Glutamatergic neuron (in vitro differentiated cells): Measurements from ENCODE around the gene LRRC17. TPM values are rescaled to one million over a fixed set of nuclear protein-coding genes. Genes with fewer than 3 reads are reported as not detected.
"Not testable (repeated sequence)": the region's sequence is repeated elsewhere in the genome, so short reads cannot be mapped to it uniquely, and the experiment has no call there.

Experiments used
- DNase-seq: peaks from one replicate; pipeline ENCODE4 v3.0.0; 2022
- H3K27ac Mint-ChIP-seq: one replicate; pipeline ENCODE4 v1.8.0; 2020; ENCODE audit warnings: mild to moderate bottlenecking, mixed read lengths, inconsistent platforms; ENCODE audit not compliant: unreplicated experiment
- H3K27me3 Mint-ChIP-seq: one replicate; pipeline ENCODE4 v1.8.0; 2020; ENCODE audit warnings: mild to moderate bottlenecking, moderate library complexity, mixed read lengths, inconsistent platforms; ENCODE audit not compliant: unreplicated experiment
- H3K36me3 Mint-ChIP-seq: one replicate; pipeline ENCODE4 v1.8.0; 2020; ENCODE audit warnings: mild to moderate bottlenecking, mixed read lengths, inconsistent platforms; ENCODE audit not compliant: unreplicated experiment
- H3K4me1 Mint-ChIP-seq: one replicate; pipeline ENCODE4 v1.8.0; 2020; ENCODE audit warnings: mild to moderate bottlenecking, low read depth, mixed read lengths, inconsistent platforms; ENCODE audit not compliant: unreplicated experiment
- H3K4me3 Mint-ChIP-seq: one replicate; pipeline ENCODE4 v1.8.0; 2020; ENCODE audit warnings: mild to moderate bottlenecking, mixed read lengths, inconsistent platforms; ENCODE audit not compliant: unreplicated experiment
- H3K9me3 Mint-ChIP-seq: one replicate; pipeline ENCODE4 v1.8.0; 2020; ENCODE audit warnings: mild to moderate bottlenecking, moderate library complexity, mixed read lengths, inconsistent platforms; ENCODE audit not compliant: unreplicated experiment
- total RNA-seq: library from RNA; stranded (reverse); fragmentation: NEBNext Ultra II Directional; extraction: Animal tissue kit (Norgen Biotek cat#: 25700); gene quantifications from one replicate; pipeline ENCODE4 v1.2.1, GENCODE V29; 2021; ENCODE audit not compliant: unreplicated experiment
- TF ChIP-seq, protein P1 (sequence below): fragments of 200-600 bp; sonication (generic); IDR thresholded peaks from one replicate; pipeline ENCODE4 v1.5.0; 2021; ENCODE audit not compliant: partially characterized antibody, unreplicated experiment

The LRRC17 gene
- total RNA-seq, 1 donor from 2014 or later, result 0.34 TPM

DNA sequence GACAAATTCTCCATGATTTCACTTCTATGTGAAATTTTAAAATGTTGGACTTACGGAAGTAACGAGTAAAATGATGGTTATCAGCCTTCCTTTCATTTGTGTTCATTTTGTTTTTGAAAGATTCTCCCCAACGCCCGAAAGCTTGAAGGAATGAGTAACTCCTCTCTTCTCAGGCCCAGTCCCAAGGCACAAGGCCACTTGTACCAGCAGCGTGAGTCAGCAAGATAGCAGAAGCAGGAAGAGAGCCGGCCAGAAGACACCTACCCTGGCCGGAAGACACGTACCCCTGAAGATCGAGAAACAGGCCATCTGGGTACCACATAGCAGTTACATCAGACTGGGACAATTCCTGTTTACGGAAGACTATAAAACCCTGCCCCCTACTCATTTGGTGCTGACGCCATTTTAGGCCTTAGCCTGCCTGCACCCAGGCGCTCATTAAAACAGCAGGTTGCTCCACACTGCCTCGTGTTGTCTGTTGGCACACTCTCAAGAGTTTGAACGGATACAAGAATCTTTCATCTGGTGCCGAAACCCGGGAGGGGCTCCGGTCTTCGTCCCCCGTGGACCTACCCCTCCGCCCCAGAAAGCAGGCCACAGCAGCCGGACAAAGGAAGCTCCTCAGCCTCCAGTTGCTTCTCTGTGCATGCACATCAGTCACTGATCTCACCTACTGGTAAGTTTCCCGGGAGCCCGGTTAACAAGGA, 60.4 kb downstream of the LRRC17 start:
- Mint-ChIP-seq H3K4me1 (no peaks in the 10 kb centered on the region), H3K4me3 (no peak overlapping the region), H3K9me3 (peaks cover 3% of the 10 kb centered on the region), H3K27ac (no peak overlapping the region), H3K27me3 (no peaks in the 10 kb centered on the region), H3K36me3 (peaks cover 4% of the 10 kb centered on the region)
- TF ChIP-seq, protein P1, sequence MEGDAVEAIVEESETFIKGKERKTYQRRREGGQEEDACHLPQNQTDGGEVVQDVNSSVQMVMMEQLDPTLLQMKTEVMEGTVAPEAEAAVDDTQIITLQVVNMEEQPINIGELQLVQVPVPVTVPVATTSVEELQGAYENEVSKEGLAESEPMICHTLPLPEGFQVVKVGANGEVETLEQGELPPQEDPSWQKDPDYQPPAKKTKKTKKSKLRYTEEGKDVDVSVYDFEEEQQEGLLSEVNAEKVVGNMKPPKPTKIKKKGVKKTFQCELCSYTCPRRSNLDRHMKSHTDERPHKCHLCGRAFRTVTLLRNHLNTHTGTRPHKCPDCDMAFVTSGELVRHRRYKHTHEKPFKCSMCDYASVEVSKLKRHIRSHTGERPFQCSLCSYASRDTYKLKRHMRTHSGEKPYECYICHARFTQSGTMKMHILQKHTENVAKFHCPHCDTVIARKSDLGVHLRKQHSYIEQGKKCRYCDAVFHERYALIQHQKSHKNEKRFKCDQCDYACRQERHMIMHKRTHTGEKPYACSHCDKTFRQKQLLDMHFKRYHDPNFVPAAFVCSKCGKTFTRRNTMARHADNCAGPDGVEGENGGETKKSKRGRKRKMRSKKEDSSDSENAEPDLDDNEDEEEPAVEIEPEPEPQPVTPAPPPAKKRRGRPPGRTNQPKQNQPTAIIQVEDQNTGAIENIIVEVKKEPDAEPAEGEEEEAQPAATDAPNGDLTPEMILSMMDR, result no peak
- DNase-seq, result no peak

DNA sequence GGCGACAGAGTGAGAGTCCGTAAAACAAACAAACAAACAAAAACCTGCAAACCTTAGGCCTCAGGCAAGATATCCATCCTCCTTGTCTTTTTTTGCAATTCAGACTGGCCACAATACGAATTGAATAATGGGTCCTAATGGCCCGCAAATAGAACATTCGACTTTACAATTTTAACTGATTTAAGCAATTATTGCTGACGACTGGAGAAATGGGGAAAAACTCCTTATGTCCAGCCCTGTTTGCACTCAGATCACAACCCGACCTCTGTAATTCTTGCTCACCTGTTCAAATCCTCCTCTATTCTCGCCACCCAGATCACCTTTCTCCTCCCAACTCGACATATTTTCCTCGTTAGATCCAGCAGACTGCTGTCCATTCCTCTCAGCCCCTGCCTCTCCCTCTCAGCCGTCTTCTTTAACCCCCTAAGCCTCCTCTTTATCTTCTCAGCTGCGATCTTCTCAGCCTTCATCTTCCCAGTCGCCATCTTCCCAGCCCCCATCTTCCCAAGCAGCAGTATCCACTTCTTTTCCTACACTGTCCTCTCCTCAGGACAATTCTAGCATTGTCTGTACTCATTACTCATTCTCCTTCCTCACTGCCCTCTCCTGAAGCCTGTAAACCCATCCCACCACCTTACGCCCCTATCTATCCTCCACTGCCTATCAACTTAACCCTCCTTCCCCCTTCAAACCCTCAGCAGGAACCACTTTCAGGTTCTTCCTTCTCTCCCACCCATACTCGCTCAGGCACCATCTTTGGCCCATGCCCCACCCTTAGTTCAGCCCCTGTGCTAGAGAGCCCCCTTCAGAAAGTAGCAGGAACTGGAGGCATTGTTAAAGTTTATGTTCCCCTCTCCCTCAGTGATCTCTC, 61.8 kb downstream of the LRRC17 start:
- peaks cover 4% of the 10 kb centered on the region for H3K36me3 Mint-ChIP-seq
- no peaks in the 10 kb centered on the region for H3K27me3 Mint-ChIP-seq
- H3K4me1 Mint-ChIP-seq, result no peaks in the 10 kb centered on the region
- TF ChIP-seq, protein P1, result no peak
- H3K4me3 Mint-ChIP-seq, result no peak overlapping the region
- no peak overlapping the region for H3K27ac Mint-ChIP-seq
- no peak for DNase-seq
- H3K9me3 Mint-ChIP-seq, result peaks cover 3% of the 10 kb centered on the region

DNA sequence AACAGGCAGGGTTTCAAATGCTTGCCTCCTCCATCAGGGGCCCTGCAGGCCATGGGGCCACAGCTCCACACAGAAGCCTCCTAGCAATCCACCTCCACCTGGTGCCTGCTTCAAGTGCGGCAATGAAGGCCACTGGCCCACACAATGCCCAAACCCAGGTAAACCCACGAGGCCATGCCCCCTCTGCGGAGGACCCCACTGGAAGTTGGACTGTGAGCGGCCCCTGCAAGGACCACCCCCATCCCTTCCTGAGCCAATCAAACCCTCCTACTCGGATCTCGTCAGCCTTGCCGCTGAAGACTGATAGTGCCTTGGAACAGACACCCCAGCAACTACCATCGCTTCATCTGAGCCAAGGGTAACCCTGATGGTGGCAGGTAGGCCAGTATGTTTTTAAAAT, 63.1 kb downstream of the LRRC17 start:
- TF ChIP-seq, protein P1, result no peak
- Mint-ChIP-seq H3K27ac (no peak overlapping the region), H3K9me3 (peaks cover 2% of the 10 kb centered on the region), H3K4me1 (no peaks in the 10 kb centered on the region), H3K36me3 (peaks cover 9% of the 10 kb centered on the region), H3K4me3 (no peak overlapping the region), H3K27me3 (no peaks in the 10 kb centered on the region)
- DNase-seq, result no peak

DNA sequence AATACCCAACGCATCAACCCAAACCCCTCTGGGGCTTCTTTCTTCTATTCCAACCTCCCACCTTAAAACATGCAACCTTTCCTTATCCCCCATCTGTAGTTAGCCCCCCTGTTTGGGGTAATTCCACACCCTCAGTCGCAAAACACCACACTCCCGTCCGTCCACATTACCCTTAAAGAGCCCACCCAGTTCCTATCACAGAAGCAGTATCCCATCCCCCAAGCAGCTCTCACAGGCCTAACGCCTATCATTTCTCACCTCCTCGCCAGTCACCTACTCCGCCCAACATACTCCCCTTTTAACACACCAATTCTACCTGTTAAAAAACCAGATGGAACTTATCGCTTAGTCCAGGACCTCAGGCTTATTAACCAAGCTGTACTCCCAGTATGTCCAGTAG, 63.7 kb downstream of the LRRC17 start:
- Mint-ChIP-seq H3K27ac (no peak overlapping the region), H3K4me3 (no peak overlapping the region), H3K4me1 (no peaks in the 10 kb centered on the region), H3K36me3 (peaks cover 9% of the 10 kb centered on the region), H3K27me3 (no peaks in the 10 kb centered on the region), H3K9me3 (peaks cover 2% of the 10 kb centered on the region)
- TF ChIP-seq, protein P1, result no peak
- DNase-seq, result no peak

DNA sequence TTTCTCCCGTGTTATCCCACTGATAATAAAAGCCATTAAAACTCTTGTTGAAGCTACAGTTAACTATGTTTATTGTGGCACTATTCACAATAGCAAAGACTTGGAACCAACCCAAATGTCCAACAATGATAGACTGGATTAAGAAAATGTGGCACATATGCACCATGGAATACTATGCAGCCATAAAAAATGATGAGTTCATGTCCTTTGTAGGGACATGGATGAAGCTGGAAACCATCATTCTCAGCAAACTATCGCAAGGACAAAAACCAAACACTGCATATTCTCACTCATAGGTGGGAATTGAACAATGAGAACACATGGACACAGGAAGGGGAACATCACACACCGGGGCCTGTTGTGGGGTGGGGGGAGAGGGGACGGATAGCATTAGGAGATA, 64.8 kb downstream of the LRRC17 start:
- H3K4me3 Mint-ChIP-seq, H3K4me1 Mint-ChIP-seq, DNase-seq, H3K27me3 Mint-ChIP-seq, H3K36me3 Mint-ChIP-seq, H3K27ac Mint-ChIP-seq, H3K9me3 Mint-ChIP-seq: not testable (repeated sequence)
